K562 (cell line): ENCODE data around the gene CNOT6. TPM values are rescaled to one million over a fixed set of nuclear protein-coding genes. Genes with fewer than 3 reads are reported as not detected.

Experiments used
- EP400 ChIP-seq: fragments of 450-650 bp; IDR thresholded peaks from 2 replicates; pipeline ENCODE4 v1.6.1; 2017; ENCODE audit warnings: antibody characterized with exemption, mild to moderate bottlenecking, moderate library complexity
- MAFF ChIP-seq: IDR thresholded peaks from 2 replicates; pipeline ENCODE4 v1.6.1; 2012; ENCODE audit warnings: low read length, improper control_type of control experiment
- MTA1 ChIP-seq: fragments of 450-650 bp; IDR thresholded peaks from 2 replicates; pipeline ENCODE4 v1.6.1; 2017; ENCODE audit warnings: borderline replicate concordance
- NFE2L1 ChIP-seq: fragments of 450-650 bp; IDR thresholded peaks from 2 replicates; pipeline ENCODE4 v1.6.1; 2016; ENCODE audit warnings: missing genetic modification characterization, low read depth, mild to moderate bottlenecking, missing compliant biosample characterization, moderate library complexity, borderline replicate concordance
- NR3C1 ChIP-seq: sonication (generic); formaldehyde crosslinking; IDR thresholded peaks from 2 replicates; pipeline ENCODE4 v1.8.1; 2022; ENCODE audit warnings: missing genetic modification reagents
- TSC22D4 ChIP-seq: fragments of 450-650 bp; IDR thresholded peaks from 2 replicates; pipeline ENCODE4 v1.6.1; 2016; ENCODE audit warnings: missing genetic modification characterization, missing biosample characterization, control low read depth
- ZNF274 ChIP-seq: IDR thresholded peaks from 2 replicates; pipeline ENCODE4 v1.6.1; 2011; ENCODE audit warnings: low read depth, mild to moderate bottlenecking, low read length, moderate library complexity, borderline replicate concordance
- polyA plus RNA-seq, 8 experiments: library from polyadenylated mRNA; depleted of rRNA in 4 of 8; stranded (reverse) in 5 of 8; unstranded in 3 of 8; fragments of >200 nt; fragmentation: Nextera tagmentation in 2 of 8; fragmentation: Illumina TruSeq in 1 of 8; extraction: Ambion mirVana in 2 of 8; extraction: Trizol in 1 of 8; gene quantifications; 2 replicates each; pipeline versions ENCODE4 v1.2.1 to v1.2.3, GENCODE V29; 2011 to 2014; ENCODE audit warnings: inconsistent platforms in 1 of 8, missing spikeins in 1 of 8
- total RNA-seq, 7 experiments: library from RNA; depleted of rRNA in 6 of 7; stranded (reverse); fragments of >200 nt in 6 of 7; fragmentation: Illumina TruSeq in 2 of 7; extraction: Trizol in 2 of 7; gene quantifications; 2 replicates each; pipeline versions ENCODE4 v1.2.1 to v1.2.3, GENCODE V29; 2011 to 2021; ENCODE audit warnings: low replicate concordance in 1 of 7
- TF ChIP-seq, protein P1 (sequence below): fragments of 250-450 bp; sonication (Bioruptor Pico); IDR thresholded peaks from 2 replicates; pipeline ENCODE4 v1.4.0; 2020
- TF ChIP-seq, protein P2 (sequence below): fragments of 450-650 bp; conservative IDR thresholded peaks from 2 replicates; pipeline ENCODE4 v1.6.1; 2016; ENCODE audit warnings: missing genetic modification characterization, low read depth, mild to moderate bottlenecking, control low read depth, missing compliant biosample characterization
- TF ChIP-seq, protein P3 (sequence below), 2 experiments: fragments of 150-350 bp in 1 of 2; IDR thresholded peaks; 2 replicates each; pipeline ENCODE4 v1.6.1; 2012 to 2016; ENCODE audit warnings: low read depth in 2 of 2, low read length in 2 of 2, mild to moderate bottlenecking in 1 of 2, moderate library complexity in 1 of 2
- TF ChIP-seq, protein P4 (sequence below): fragments of 250-450 bp; sonication (Bioruptor Pico); IDR thresholded peaks from 2 replicates; pipeline ENCODE4 v1.4.0; 2020; ENCODE audit warnings: mild to moderate bottlenecking

The CNOT6 gene
- total and polyA plus RNA-seq, 9 of the 15 experiments (the other 6 are each of a cell fraction or from before 2014, with no cell fraction given): 4.9 to 32.4 (median 14.0) TPM

DNA sequence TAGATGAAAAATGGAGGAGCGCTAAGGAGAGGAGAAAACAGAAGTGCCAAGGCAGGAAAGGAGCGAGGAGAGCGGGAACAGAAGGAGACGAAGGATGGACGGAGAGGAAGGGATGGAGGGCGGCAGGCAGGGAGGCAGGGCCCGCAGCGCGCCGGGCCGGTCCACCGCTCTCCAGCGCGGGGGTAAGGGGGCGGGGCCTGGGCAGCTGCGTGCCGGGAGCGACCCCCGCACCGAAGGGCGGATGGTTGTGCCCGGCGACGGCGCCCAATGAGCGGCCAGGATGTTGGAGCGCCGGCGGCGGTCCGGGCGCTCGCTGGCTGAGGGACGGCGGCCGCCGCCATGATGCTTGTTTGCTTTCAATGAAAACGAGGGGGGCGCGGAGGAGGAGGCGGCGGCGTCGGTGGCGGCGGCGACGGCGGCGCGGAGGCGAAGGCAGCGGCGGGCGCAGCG, at the start of gene CNOT6 (continued):
- TF ChIP-seq, protein P1, sequence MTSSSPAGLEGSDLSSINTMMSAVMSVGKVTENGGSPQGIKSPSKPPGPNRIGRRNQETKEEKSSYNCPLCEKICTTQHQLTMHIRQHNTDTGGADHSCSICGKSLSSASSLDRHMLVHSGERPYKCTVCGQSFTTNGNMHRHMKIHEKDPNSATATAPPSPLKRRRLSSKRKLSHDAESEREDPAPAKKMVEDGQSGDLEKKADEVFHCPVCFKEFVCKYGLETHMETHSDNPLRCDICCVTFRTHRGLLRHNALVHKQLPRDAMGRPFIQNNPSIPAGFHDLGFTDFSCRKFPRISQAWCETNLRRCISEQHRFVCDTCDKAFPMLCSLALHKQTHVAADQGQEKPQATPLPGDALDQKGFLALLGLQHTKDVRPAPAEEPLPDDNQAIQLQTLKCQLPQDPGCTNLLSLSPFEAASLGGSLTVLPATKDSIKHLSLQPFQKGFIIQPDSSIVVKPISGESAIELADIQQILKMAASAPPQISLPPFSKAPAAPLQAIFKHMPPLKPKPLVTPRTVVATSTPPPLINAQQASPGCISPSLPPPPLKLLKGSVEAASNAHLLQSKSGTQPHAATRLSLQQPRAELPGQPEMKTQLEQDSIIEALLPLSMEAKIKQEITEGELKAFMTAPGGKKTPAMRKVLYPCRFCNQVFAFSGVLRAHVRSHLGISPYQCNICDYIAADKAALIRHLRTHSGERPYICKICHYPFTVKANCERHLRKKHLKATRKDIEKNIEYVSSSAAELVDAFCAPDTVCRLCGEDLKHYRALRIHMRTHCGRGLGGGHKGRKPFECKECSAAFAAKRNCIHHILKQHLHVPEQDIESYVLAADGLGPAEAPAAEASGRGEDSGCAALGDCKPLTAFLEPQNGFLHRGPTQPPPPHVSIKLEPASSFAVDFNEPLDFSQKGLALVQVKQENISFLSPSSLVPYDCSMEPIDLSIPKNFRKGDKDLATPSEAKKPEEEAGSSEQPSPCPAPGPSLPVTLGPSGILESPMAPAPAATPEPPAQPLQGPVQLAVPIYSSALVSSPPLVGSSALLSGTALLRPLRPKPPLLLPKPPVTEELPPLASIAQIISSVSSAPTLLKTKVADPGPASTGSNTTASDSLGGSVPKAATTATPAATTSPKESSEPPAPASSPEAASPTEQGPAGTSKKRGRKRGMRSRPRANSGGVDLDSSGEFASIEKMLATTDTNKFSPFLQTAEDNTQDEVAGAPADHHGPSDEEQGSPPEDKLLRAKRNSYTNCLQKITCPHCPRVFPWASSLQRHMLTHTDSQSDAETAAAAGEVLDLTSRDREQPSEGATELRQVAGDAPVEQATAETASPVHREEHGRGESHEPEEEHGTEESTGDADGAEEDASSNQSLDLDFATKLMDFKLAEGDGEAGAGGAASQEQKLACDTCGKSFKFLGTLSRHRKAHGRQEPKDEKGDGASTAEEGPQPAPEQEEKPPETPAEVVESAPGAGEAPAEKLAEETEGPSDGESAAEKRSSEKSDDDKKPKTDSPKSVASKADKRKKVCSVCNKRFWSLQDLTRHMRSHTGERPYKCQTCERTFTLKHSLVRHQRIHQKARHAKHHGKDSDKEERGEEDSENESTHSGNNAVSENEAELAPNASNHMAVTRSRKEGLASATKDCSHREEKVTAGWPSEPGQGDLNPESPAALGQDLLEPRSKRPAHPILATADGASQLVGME (CRISPR knock-in tag): peak; percentile 87
- TF ChIP-seq MTA1 (peak; percentile 63; the same call in 1 of the 2 replicates), NR3C1 (CRISPR knock-in tag) (no peak), MAFF (peak; percentile 9; the same call in 1 of the 2 replicates), EP400 (peak; percentile 71; the same call in 1 of the 2 replicates), NFE2L1 (tag) (no peak), TSC22D4 (tag) (no peak), ZNF274 (no peak)
- TF ChIP-seq, protein P2, sequence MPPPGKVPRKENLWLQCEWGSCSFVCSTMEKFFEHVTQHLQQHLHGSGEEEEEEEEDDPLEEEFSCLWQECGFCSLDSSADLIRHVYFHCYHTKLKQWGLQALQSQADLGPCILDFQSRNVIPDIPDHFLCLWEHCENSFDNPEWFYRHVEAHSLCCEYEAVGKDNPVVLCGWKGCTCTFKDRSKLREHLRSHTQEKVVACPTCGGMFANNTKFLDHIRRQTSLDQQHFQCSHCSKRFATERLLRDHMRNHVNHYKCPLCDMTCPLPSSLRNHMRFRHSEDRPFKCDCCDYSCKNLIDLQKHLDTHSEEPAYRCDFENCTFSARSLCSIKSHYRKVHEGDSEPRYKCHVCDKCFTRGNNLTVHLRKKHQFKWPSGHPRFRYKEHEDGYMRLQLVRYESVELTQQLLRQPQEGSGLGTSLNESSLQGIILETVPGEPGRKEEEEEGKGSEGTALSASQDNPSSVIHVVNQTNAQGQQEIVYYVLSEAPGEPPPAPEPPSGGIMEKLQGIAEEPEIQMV (tag): no peak
- TF ChIP-seq, protein P3, sequence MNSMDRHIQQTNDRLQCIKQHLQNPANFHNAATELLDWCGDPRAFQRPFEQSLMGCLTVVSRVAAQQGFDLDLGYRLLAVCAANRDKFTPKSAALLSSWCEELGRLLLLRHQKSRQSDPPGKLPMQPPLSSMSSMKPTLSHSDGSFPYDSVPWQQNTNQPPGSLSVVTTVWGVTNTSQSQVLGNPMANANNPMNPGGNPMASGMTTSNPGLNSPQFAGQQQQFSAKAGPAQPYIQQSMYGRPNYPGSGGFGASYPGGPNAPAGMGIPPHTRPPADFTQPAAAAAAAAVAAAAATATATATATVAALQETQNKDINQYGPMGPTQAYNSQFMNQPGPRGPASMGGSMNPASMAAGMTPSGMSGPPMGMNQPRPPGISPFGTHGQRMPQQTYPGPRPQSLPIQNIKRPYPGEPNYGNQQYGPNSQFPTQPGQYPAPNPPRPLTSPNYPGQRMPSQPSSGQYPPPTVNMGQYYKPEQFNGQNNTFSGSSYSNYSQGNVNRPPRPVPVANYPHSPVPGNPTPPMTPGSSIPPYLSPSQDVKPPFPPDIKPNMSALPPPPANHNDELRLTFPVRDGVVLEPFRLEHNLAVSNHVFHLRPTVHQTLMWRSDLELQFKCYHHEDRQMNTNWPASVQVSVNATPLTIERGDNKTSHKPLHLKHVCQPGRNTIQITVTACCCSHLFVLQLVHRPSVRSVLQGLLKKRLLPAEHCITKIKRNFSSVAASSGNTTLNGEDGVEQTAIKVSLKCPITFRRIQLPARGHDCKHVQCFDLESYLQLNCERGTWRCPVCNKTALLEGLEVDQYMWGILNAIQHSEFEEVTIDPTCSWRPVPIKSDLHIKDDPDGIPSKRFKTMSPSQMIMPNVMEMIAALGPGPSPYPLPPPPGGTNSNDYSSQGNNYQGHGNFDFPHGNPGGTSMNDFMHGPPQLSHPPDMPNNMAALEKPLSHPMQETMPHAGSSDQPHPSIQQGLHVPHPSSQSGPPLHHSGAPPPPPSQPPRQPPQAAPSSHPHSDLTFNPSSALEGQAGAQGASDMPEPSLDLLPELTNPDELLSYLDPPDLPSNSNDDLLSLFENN (IDR thresholded peaks at IDR 0.05; ENCODE audit: low read depth in 2 of 2, low read length in 2 of 2): no peak
- TF ChIP-seq, protein P4, sequence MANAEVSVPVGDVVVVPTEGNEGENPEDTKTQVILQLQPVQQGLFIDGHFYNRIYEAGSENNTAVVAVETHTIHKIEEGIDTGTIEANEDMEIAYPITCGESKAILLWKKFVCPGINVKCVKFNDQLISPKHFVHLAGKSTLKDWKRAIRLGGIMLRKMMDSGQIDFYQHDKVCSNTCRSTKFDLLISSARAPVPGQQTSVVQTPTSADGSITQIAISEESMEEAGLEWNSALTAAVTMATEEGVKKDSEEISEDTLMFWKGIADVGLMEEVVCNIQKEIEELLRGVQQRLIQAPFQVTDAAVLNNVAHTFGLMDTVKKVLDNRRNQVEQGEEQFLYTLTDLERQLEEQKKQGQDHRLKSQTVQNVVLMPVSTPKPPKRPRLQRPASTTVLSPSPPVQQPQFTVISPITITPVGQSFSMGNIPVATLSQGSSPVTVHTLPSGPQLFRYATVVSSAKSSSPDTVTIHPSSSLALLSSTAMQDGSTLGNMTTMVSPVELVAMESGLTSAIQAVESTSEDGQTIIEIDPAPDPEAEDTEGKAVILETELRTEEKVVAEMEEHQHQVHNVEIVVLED (CRISPR knock-in tag): peak; percentile 76
